OCI-LY3 (cell line): ENCODE results near the gene SPRN.

ENCODE experiments used
- H2AFZ ChIP-seq: fragments of 200-600, 300-600 bp; shearing (Covaris generic); 2 replicates; pipeline ENCODE4 v1.6.0; 2014; ENCODE audit warnings: antibody characterized with exemption, low read depth, low read length
- H3K27ac ChIP-seq: fragments of 200-600, 300-600 bp; sonication (generic); 2 replicates; pipeline ENCODE4 v1.5.1; 2014; ENCODE audit warnings: mild to moderate bottlenecking, low read length, moderate library complexity, mixed read lengths
- H3K27me3 ChIP-seq: fragments of 200-600, 300-600 bp; sonication (generic); 2 replicates; pipeline ENCODE4 v1.6.1; 2014; ENCODE audit warnings: low read depth, low read length, mixed read lengths
- H3K36me3 ChIP-seq: fragments of 200-600, 300-600 bp; sonication (generic); replicated peaks from 2 replicates; pipeline ENCODE3; 2014; ENCODE audit warnings: low read depth, low read length, mixed read lengths
- H3K4me1 ChIP-seq: fragments of 300-600, 200-600 bp; sonication (generic); 2 replicates; pipeline ENCODE4 v1.6.1; 2014; ENCODE audit warnings: low read length, mixed read lengths
- H3K4me2 ChIP-seq: fragments of 200-600, 300-600 bp; sonication (generic); 2 replicates; pipeline ENCODE4 v1.6.1; 2014; ENCODE audit warnings: low read length, mixed read lengths
- H3K4me3 ChIP-seq: fragments of 300-600, 200-600 bp; sonication (generic); 2 replicates; pipeline ENCODE4 v1.5.1; 2014; ENCODE audit warnings: antibody characterized with exemption, mild to moderate bottlenecking, low read length, moderate library complexity
- H3K79me2 ChIP-seq: fragments of 300-600, 200-600 bp; shearing (Covaris generic); 2 replicates; pipeline ENCODE4 v1.6.1; 2014; ENCODE audit warnings: mild to moderate bottlenecking, low read length, mixed read lengths
- H3K9ac ChIP-seq: fragments of 300-600, 200-600 bp; shearing (Covaris generic); 2 replicates; pipeline ENCODE4 v1.6.0; 2014; ENCODE audit warnings: mild to moderate bottlenecking, low read length, moderate library complexity
- H3K9me3 ChIP-seq: fragments of 200-600, 300-600 bp; shearing (Covaris generic); 2 replicates; pipeline ENCODE4 v1.6.1; 2014; ENCODE audit warnings: low read length, mixed read lengths; ENCODE audit not compliant: insufficient read depth
- H4K20me1 ChIP-seq: fragments of 200-600, 300-600 bp; sonication (generic); 2 replicates; pipeline ENCODE4 v1.6.1; 2016; ENCODE audit warnings: low read length, mixed read lengths; ENCODE audit not compliant: insufficient read depth
- EZH2phosphoT487 ChIP-seq: fragments of 200-600 bp; shearing (Covaris generic); IDR thresholded peaks from 2 replicates; pipeline ENCODE4 v1.6.1; 2018; ENCODE audit warnings: antibody characterized with exemption, mixed run types, low read depth
- TF ChIP-seq, protein P1 (sequence below): fragments of 200-600, 300-600 bp; sonication (generic); IDR thresholded peaks from 2 replicates; pipeline ENCODE4 v1.5.1; 2014; ENCODE audit warnings: antibody characterized with exemption, low read length, low read depth

The SPRN gene

DNA sequence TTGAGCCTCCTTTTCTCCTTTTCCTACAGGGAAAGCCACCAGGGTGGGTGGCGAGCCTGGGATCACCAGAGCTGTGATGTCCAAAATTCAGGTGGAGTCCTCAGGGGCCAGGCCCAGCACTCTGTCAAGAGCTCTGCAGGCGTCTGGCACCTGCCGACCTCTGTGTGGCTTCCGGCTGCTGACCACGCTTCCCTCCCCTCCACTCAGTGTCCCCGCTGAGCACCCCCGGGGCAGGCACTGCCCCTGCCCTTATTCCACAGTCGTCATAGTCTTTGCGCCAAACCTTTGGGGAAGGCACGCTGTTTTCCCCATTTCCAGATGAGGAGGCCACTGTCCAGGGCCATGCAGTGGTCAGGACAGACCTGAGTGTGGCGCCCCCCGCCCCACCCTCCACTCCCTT lies 22.9 kb downstream of the SPRN start:
- Histone ChIP-seq H3K4me3 (no peak overlapping the region), H3K27me3 (no peaks in the 10 kb centered on the region), H2AFZ (no peak overlapping the region), H3K27ac (no peak overlapping the region), H3K9ac (no peak overlapping the region), H3K4me1 (peaks cover 15% of the 10 kb centered on the region), H3K4me2 (no peak overlapping the region), H3K36me3 (peaks cover 27% of the 10 kb centered on the region), H3K9me3 (no peaks in the 10 kb centered on the region), H4K20me1 (peaks cover 12% of the 10 kb centered on the region), H3K79me2 (peaks cover 7% of the 10 kb centered on the region)
- TF ChIP-seq, protein P1, sequence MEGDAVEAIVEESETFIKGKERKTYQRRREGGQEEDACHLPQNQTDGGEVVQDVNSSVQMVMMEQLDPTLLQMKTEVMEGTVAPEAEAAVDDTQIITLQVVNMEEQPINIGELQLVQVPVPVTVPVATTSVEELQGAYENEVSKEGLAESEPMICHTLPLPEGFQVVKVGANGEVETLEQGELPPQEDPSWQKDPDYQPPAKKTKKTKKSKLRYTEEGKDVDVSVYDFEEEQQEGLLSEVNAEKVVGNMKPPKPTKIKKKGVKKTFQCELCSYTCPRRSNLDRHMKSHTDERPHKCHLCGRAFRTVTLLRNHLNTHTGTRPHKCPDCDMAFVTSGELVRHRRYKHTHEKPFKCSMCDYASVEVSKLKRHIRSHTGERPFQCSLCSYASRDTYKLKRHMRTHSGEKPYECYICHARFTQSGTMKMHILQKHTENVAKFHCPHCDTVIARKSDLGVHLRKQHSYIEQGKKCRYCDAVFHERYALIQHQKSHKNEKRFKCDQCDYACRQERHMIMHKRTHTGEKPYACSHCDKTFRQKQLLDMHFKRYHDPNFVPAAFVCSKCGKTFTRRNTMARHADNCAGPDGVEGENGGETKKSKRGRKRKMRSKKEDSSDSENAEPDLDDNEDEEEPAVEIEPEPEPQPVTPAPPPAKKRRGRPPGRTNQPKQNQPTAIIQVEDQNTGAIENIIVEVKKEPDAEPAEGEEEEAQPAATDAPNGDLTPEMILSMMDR: no peak
- TF ChIP-seq EZH2phosphoT487: no peak

DNA sequence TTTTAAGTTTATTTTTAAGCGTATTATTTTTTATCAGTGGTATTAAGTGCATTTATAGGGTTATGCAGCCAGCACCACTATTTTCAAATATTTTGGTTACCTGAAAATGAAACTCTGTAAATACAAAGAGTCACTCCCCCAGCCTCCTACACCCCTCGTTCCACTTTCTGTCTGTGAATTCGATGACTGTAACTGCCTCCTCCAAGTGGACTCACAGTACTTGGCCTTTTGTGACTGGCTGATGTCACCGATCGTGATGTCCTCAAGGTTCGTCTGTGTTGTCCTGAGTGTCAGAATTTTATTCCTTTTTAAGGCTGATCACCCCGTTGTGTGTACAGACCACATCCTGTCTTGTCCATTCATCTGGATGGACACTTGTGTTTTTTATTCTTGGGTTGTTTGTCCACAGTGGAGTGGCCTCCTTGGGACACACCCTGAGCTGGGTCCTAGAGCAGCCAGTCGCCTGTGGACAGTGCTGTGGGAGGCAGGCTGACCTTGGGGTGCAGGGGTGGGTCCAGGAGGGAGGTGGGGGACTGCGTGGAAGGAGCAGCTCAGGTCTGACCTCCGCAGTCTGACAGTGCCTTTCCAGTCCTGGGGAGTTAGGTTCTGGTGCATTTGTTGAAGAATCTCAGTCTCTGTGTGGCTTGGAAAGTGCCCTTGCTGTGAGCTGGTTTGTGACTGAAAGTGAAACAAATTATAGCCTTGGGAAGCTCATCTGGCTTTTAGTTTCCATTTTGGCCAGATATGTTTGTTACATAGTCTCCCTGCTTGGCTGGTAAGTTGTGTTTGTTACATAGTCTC lies 23.6 kb downstream of the SPRN start:
- peaks cover 27% of the 10 kb centered on the region for H3K36me3 ChIP-seq
- H3K27ac ChIP-seq: no peak overlapping the region
- peaks cover 11% of the 10 kb centered on the region for H3K4me1 ChIP-seq
- H3K4me3 ChIP-seq: no peak overlapping the region
- no peak overlapping the region for H3K4me2 ChIP-seq
- no peaks in the 10 kb centered on the region for H3K27me3 ChIP-seq
- H3K9ac ChIP-seq: no peak overlapping the region
- no peak for TF ChIP-seq EZH2phosphoT487
- TF ChIP-seq, protein P1: no peak
- H4K20me1 ChIP-seq: peaks cover 8% of the 10 kb centered on the region
- no peak overlapping the region for H2AFZ ChIP-seq
- no peaks in the 10 kb centered on the region for H3K9me3 ChIP-seq
- peaks cover 8% of the 10 kb centered on the region; the same call in 1 of the 2 replicates for H3K79me2 ChIP-seq

DNA sequence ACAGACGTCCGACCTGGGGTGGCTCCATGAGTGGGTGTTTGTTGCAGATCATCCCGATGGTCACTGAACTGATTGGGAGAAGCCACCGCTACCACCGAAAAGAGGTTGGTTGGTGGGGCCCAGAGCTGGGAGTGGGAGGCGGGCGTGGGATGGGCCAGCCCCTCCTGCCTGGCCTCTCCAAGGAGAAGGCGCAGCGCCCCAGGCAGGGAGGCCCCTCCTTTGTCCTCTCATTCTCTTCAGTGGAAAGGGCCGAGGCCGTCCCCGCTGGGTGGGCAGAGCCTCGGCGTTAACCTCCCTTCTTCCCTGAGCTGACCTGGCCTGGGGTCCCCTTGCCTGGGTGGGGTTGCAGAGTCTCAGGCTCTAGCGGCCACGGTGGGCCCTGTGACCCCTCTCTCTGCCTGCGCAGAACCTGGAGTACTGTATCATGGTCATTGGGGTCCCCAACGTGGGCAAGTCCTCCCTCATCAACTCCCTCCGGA lies 25.3 kb downstream of the SPRN start:
- Histone ChIP-seq H2AFZ (no peak overlapping the region), H3K9ac (no peak overlapping the region), H3K4me3 (no peak overlapping the region), H3K36me3 (peaks cover 19% of the 10 kb centered on the region), H3K4me2 (no peak overlapping the region), H3K27ac (no peak overlapping the region), H3K4me1 (peaks cover 7% of the 10 kb centered on the region; the same call in 1 of the 2 replicates), H3K9me3 (no peaks in the 10 kb centered on the region), H4K20me1 (no peaks in the 10 kb centered on the region), H3K79me2 (peaks cover 22% of the 10 kb centered on the region), H3K27me3 (no peaks in the 10 kb centered on the region)
- TF ChIP-seq, protein P1: no peak
- TF ChIP-seq EZH2phosphoT487: no peak

DNA sequence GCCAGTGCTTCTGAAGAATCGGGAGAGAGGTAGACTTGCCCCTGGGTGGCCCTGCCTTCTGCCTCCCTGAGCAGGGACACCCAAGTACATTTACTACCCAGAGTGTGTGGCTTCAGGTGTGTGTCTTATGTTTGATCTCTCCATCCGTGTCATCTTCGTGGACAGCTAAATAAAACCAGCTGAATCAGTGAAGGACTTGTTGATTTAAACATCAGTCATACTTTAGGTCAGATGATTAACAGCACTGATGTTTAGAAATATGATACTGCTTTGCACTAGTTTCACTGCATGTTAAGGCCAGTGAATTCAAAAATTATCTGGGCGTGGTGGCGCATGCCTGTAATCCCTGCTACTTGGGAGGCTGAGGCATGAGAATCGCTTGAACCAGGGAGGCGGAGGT lies 26.5 kb downstream of the SPRN start:
- TF ChIP-seq, protein P1: no peak
- no peak for TF ChIP-seq EZH2phosphoT487
- H3K9me3 ChIP-seq: no peaks in the 10 kb centered on the region

More for the DNA sequence above, 26.5 kb downstream of the SPRN start:
- Histone ChIP-seq H3K4me3 (no peak overlapping the region), H3K4me1 (peaks cover 12% of the 10 kb centered on the region), H2AFZ (no peak overlapping the region), H3K27ac (no peak overlapping the region), H3K4me2 (no peak overlapping the region), H3K79me2 (peaks cover 22% of the 10 kb centered on the region), H3K36me3 (peaks cover 13% of the 10 kb centered on the region), H3K27me3 (no peaks in the 10 kb centered on the region), H4K20me1 (no peaks in the 10 kb centered on the region), H3K9ac (no peak overlapping the region)
